Raji (cell line): ENCODE measurements around the gene ASH1L.

ENCODE experiments used
- POLR2A ChIP-seq: IDR thresholded peaks from 2 replicates; pipeline ENCODE4 v1.6.1; 2011; ENCODE audit warnings: low read depth, low read length, control low read depth; ENCODE audit not compliant: insufficient read depth

ASH1L gene

DNA sequence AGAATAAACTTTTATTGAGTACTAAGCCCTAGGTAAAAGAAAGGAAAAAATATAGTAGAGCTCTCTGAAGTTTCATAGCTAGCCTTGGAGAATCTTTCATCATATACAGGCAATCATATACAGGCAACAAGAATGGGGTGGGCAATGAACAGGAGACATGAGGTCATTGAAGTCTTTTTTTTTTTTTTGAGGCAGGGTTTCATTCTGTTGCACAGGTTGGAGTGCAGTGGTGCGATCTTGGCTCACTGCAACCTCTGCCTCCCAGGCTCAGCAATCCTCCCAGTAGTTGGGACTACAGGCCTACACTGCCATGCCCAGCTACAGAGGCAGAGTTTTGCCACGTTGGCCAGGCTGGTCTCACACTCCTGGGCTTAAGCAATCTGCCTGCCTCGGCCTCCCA lies 219.8 kb downstream of the ASH1L start:
- TF ChIP-seq POLR2A: no peak

DNA sequence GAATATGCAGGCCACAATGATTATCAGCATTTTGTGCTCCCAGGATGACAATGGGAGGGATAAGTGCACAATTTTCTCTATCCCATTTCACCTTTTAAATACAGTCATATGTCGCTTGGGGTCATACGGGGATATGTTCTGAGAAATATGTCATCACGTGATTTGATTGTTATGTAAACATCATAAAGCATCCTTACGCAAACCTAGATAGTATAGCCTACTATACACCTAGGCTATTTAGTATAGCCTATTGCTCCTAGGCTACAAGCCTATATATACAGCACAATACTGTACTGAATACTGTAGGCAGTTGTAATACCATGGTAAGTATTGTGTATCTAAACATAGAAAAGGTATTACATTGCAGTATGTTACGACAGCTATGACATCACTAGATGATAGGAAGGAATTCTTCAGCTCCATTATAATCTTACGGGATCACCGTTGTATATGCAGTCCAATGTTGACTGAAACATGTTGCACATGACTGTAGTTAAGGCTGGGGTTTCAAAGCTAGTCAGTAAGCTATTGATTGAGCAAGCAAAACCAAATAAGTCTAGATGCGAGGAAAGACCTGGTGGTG lies 223.0 kb downstream of the ASH1L start:
- no peak for TF ChIP-seq POLR2A

DNA sequence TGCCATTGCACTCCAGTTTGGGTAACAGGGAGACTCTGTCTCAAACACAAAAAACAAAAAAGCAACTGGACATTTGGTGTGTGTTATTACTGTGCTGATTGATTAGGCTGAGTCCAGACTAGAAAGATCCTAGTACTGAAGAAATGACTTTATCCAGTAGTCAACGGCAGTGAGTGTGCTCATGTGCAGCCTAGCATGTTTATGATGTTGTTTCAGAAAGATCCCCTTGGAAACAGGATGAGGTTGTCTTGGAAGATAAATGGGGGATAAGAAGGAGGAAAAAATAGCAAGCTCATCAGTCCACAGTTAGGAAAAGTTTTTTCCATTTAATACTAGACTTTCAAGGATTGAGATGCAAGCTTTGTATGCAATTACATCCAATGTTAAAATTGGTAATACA lies 227.6 kb downstream of the ASH1L start:
- TF ChIP-seq POLR2A: no peak

DNA sequence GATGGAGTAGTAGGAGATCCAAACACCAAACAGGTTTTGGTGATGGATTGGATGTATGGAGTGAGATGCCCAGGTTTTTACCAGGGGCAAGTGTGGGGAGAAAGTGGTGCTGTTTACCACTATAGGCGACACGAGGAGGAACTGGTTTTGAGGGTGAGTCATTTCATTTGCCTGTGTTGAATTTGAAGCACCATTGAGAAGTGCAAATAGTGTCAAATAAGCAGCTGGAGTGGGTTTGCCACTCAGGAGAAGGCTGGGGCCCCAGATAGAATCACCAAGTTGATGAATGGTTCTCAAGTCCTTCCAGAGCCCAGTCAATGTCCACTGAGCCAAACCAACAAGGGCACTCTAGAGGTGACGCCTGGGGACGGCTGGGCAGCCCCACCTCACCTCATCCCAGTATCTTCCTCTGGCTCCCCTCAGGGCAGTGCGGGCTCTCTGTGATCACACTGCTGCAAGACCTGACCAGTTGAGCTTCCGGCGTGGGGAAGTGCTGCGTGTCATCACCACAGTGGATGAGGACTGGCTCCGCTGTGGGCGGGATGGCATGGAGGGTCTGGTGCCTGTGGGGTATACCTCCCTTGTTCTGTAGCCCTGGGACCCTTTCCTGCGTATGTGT lies 232.5 kb downstream of the ASH1L start:
- TF ChIP-seq POLR2A: no peak

- TF ChIP-seq POLR2A: no peak
Measured at GRCh38 chr1:155327981-155328380, 234.6 kb downstream of the ASH1L start.

DNA sequence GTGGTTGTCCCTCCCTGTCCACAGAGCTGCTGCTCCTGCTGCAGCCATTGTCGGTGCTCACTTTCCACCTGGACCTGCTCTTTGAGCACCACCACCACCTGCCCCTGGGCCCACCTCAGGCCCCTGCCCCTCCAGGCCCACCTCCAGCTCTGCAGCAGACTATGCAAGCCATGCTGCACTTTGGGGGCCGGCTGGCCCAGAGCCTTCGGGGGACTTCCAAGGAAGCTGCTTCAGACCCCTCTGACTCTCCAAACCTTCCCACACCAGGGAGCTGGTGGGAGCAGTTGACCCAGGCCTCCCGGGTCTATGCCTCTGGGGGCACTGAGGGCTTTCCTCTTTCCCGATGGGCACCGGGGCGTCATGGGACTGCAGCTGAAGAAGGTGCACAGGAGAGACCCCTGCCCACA lies 236.0 kb downstream of the ASH1L start:
- no peak for TF ChIP-seq POLR2A

GRCh38 chr1:155326020-155326526 lies 236.5 kb downstream of the ASH1L start:
- no peak for TF ChIP-seq POLR2A

GRCh38 chr1:155325603-155325893 lies 237.1 kb downstream of the ASH1L start:
- TF ChIP-seq POLR2A: no peak

- TF ChIP-seq POLR2A: no peak
Measured at GRCh38 chr1:155324717-155325602, 237.6 kb downstream of the ASH1L start.

DNA sequence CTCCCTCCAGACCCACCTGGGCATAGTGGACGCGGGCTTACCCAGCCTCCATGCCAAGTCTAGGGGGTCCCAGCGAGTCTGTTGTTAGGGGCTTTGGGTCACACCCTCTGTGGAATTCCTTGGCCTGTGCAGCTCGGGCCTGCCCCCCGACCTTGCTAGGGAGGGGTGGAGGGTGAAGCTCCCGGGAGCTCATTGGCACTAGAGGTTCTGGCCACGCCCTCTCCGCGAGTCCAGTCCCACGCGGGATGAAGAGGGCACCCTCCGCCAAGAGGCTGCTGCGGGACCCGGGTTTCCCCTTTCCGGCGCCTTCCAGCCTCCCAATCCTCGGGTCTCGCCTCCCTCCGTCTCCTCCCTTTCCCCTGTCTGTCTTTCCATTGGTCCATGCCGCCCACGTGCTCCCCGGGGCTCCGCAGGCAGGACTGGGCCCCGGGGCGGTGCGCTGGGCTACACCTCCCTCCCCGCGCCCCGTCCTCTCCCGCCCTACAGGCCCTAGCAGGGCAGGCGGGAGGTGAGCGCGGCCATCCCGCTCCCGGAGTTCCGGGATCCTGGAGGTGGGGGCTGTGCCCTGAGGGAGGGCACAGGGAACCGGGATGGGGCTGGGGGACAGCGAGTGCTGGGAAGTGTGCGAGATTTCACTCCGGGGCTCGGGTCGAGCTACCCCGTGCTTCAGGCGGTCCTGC lies 238.4 kb downstream of the ASH1L start:
- TF ChIP-seq POLR2A: peak; percentile 75

DNA sequence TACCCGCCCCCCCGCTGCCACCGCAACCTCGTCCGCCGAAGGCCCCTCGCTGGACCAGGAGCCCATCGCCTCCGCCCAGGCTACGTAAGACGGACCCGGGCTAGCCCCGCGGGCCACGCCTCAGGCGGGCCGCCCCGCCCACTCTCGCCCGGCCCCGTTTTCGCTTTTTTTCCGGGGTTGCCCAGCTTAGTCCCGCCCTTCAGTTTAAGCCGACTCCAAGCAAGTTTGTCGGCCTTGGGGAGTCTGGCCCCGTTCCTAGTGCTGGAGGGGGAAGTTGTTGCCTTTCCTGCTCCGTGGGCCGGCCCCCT lies 238.9 kb downstream of the ASH1L start:
- TF ChIP-seq POLR2A: peak; percentile 47; the same call in 1 of the 2 replicates

- TF ChIP-seq POLR2A: no peak; the same call in 1 of the 2 replicates
Measured at GRCh38 chr1:155322953-155323728, 239.5 kb downstream of the ASH1L start.

- TF ChIP-seq POLR2A: no peak
Measured at GRCh38 chr1:155322571-155322952, 240.0 kb downstream of the ASH1L start.

GRCh38 chr1:155321639-155322503 lies 240.7 kb downstream of the ASH1L start:
- no peak; the same call in 1 of the 2 replicates for TF ChIP-seq POLR2A
